ENCODE measurements around the gene FHIT. TPM values are rescaled to one million over a fixed set of nuclear protein-coding genes. Genes with fewer than 3 reads are reported as not detected.

Gene FHIT
- total RNA-seq, 2 experiments from 2014 or later: 6.5 to 9.0 TPM

DNA sequence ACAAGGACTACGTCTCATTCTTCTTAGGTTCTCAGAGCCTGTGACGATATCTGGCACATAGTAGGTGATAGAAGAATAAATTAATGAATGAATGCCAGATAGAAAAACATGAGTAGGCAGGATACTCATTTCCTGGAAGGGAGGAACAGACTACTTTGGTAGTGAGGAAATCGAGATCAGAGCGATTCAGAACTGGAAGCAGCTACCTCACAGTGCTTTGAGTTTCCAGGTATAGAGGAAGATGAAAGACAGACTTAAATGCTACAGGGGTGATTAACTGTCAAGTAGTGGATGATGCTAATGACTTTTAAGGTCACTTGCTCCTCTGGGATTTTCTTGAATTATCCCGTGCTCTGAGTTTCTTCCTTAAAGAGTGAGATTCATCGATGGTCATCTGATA lies 1249.9 kb downstream of the FHIT start:
- Mint-ChIP-seq H3K9me3 (ENCODE audit: low read depth) (no peaks in the 10 kb centered on the region), H3K27ac (no peak overlapping the region), H3K27me3 (no peaks in the 10 kb centered on the region), H3K4me3 (no peak overlapping the region), H3K4me1 (peaks cover 6% of the 10 kb centered on the region), H3K36me3 (peaks cover 3% of the 10 kb centered on the region)
- ATAC-seq (no peak), DNase-seq (no peak)
- CTCF ChIA-PET: no interaction called here

DNA sequence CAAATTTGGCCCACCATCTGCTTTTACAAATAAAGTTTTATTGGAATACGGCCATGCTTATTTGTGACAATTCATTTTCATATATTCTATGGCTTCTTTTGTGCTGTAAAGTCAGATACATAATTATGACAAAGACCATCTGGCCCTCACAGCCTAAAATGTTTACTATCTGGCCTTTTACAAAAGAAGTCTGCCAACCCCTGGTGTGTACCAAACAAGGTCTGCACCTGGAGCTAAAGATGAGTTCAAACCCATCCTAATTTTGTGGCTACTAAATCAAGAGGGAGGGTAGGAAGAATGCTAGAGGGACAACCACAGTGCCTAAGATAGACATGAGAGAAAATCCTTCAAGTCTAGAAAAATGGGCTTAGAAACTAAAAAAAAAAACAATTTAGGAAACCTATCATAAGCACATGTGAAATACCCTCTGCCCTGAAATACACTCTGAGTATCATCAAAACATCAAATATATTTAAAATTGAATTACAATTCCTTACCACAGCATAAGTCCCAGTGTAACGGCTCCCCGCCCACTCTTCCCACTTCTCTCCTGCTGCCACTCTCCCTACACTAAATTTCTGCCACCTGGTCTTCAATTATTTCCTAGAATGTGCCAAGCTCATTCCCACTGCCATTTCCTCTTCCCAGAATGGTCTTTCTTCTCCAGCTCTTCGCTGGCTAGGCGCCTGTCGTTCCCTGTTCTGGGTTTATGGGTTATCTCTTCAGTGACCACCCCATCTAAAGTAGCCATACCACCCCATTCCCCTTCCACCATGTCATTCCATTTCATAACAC lies 1250.7 kb downstream of the FHIT start:
- DNase-seq (no peak), ATAC-seq (no peak)
- Mint-ChIP-seq H3K9me3 (ENCODE audit: low read depth) (no peaks in the 10 kb centered on the region), H3K27me3 (no peaks in the 10 kb centered on the region), H3K4me3 (no peak overlapping the region), H3K4me1 (peaks cover 8% of the 10 kb centered on the region), H3K36me3 (peaks cover 3% of the 10 kb centered on the region), H3K27ac (no peak overlapping the region)
- CTCF ChIA-PET: no interaction called here

DNA sequence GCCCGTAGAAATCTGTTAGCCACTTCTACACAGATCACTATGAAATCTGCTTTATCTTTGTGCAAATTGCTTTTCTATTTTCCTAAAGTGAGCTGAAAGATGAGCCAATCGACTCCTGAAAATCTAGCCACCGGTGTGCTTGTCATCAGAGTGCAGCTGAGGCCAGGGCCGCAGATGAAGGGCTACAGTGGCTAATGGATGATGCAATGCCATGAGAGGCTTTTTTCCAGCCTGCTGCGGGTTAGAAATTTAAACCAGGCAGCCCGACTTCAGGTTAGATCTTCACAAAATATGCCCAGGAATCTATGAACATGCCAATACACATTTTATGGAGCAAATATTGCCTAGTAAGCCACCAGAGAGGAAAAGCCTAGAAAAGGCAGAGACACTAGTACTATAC lies 1253.2 kb downstream of the FHIT start:
- ATAC-seq (no peak), DNase-seq (no peak)
- Mint-ChIP-seq H3K9me3 (ENCODE audit: low read depth) (no peaks in the 10 kb centered on the region), H3K27ac (no peak overlapping the region), H3K36me3 (peaks cover 3% of the 10 kb centered on the region), H3K4me3 (no peak overlapping the region), H3K4me1 (peaks cover 8% of the 10 kb centered on the region), H3K27me3 (no peaks in the 10 kb centered on the region)
- CTCF ChIA-PET: interaction anchor here (1.7 kb wide), 1 partner anchor 9 kb away, joined by 3 read pairs; no protein-coding TSS in a partner anchor

DNA sequence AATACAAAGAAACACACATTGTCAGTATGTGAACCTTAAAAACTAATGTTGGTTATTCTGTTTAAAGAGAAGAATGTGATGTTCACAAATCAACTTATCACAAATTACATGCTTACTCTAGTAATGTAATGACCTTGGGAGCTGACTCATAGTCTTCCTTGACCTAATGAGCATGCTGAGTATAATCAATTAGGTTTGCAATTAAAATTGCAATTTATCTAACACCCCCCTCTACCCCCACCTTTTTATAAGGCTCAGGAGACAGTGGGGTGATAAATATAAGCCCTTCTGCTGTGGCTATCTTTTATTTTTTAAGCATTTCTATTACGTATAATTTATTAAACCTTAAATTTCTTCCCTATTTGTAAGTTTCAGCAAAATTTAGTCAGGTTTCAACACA lies 1253.7 kb downstream of the FHIT start:
- H3K27me3 Mint-ChIP-seq: no peaks in the 10 kb centered on the region
- H3K9me3 Mint-ChIP-seq (ENCODE audit: low read depth): no peaks in the 10 kb centered on the region
- H3K27ac Mint-ChIP-seq: no peak overlapping the region
- ATAC-seq: no peak
- CTCF ChIA-PET: interaction anchor here (1.7 kb wide), 1 partner anchor 9 kb away, joined by 3 read pairs; no protein-coding TSS in a partner anchor
- H3K36me3 Mint-ChIP-seq: peaks cover 3% of the 10 kb centered on the region
- no peak overlapping the region for H3K4me3 Mint-ChIP-seq
- DNase-seq: no peak
- H3K4me1 Mint-ChIP-seq: peaks cover 8% of the 10 kb centered on the region

DNA sequence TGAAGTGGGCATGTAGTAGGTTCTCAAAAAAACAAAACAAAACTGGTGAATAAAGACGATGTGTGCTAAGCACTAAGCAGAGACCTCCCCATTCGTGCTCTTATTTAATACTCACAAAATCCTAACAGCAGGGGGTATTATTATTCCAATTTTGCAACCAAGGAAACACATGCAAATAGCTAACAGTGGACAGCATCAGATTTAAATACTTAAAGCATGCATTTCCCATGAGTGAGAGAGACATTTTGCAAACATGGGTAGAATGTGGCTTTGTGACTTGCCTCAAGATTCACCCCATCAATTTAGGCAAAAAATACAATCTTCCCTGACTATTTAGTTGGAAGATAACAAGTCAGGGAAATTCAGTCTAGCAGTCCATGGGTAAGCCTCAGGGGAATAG lies 1255.2 kb downstream of the FHIT start:
- CTCF ChIA-PET: no interaction called here

DNA sequence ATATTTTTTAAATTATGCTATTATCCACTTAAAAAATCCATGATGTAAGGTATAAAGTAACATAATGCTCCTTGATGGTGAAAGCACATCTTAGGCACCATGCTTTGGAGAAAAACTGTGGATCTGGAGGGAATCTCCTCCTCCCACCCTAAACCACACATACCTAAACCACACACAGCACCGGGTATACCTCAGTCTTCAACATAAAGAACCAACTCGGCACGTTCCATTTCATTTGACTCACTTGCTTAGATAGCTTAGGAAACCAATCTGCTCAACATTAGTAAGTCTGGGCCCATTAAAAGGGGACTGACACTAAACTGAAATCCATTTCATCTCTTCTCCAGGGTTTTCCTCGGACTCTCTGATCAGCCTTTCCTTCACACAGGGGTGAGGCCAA lies 1255.7 kb downstream of the FHIT start:
- Mint-ChIP-seq H3K4me3 (no peak overlapping the region), H3K27me3 (no peaks in the 10 kb centered on the region), H3K27ac (no peak overlapping the region), H3K9me3 (ENCODE audit: low read depth) (no peaks in the 10 kb centered on the region), H3K4me1 (peaks cover 3% of the 10 kb centered on the region), H3K36me3 (no peaks in the 10 kb centered on the region)
- CTCF ChIA-PET: no interaction called here
- no peak for DNase-seq
- no peak for ATAC-seq

More for the DNA sequence above, 1255.2 kb downstream of the FHIT start:
- H3K4me1 Mint-ChIP-seq: peaks cover 3% of the 10 kb centered on the region
- DNase-seq (no peak), ATAC-seq (no peak)
- H3K4me3 Mint-ChIP-seq: no peak overlapping the region
- H3K27me3 Mint-ChIP-seq: no peaks in the 10 kb centered on the region
- no peak overlapping the region for H3K27ac Mint-ChIP-seq
- no peaks in the 10 kb centered on the region for H3K9me3 Mint-ChIP-seq (ENCODE audit: low read depth)
- H3K36me3 Mint-ChIP-seq: peaks cover 3% of the 10 kb centered on the region

DNA sequence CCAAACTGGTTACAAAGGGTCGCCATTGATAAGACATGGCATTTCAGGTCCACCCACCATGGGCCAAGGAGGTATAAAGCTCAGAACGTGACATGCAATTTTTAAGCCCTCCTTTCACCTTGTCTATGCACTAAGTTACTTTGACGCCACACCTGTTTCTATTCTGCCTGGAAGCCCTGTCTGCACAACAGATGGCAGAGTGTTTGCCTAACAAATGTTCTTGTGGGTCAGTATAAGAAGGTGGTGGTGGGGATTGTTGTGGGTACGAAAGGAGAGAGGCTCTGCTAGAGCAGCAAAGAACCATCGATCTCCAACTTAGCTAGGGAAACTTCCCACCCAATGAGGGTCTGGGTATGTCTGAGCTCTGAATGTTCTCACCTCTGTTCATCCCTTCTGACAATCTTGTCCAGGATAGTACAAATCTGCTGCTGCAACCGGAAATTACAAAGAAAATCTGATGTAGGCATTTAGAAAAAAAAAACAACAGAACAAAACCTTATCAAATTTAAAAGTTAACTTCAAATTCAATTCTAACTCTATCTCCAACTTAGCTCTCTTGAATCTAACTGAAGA lies 1256.4 kb downstream of the FHIT start:
- ATAC-seq: no peak
- Mint-ChIP-seq H3K9me3 (ENCODE audit: low read depth) (no peaks in the 10 kb centered on the region), H3K4me3 (no peak overlapping the region), H3K27me3 (no peaks in the 10 kb centered on the region), H3K27ac (no peak overlapping the region), H3K4me1 (peaks cover 3% of the 10 kb centered on the region), H3K36me3 (no peaks in the 10 kb centered on the region)
- CTCF ChIA-PET: no interaction called here
- no peak for DNase-seq

DNA sequence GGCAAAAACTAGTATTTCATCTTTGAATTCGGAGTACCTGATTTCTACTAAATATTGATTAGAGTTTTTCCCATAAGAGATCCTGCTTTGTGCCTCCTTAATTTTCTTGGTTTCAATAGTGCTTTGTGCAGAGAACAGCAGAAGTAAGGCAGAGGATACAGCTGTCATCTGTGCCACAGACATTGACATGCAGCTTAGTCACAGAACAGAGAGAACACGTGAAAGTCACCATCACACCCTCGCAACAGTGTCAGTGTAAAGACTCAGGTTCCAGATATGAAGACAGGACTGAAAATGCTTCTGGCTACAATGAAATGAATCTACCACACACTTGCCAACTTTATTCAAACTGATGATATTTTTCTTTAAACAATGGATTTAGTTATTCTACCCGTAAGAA lies 1258.7 kb downstream of the FHIT start:
- Mint-ChIP-seq H3K36me3 (no peaks in the 10 kb centered on the region), H3K4me3 (no peak overlapping the region), H3K9me3 (ENCODE audit: low read depth) (no peaks in the 10 kb centered on the region), H3K27me3 (no peaks in the 10 kb centered on the region), H3K4me1 (peaks cover 3% of the 10 kb centered on the region), H3K27ac (no peak overlapping the region)
- ATAC-seq (no peak), DNase-seq (no peak)
- CTCF ChIA-PET: no interaction called here

DNA sequence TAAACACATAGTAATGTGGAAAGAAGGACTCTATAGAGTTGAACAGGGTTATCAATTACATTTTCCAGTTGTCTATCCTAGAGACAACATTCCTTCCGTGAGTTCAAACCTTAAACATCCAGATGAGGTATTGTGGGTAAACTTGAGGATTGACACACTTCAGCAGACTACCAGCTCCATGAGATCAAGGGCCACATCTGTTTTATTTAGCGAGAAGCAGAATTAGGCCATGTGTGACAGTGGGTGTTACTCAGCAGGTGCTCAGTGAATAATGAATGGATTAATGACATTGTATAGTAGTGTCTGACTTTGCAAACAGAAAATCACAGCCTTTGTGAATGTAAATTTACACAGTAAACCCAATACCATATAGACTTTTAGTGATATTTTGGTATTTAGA lies 1260.3 kb downstream of the FHIT start:
- Mint-ChIP-seq H3K4me1 (peaks cover 5% of the 10 kb centered on the region), H3K36me3 (no peaks in the 10 kb centered on the region), H3K9me3 (ENCODE audit: low read depth) (no peaks in the 10 kb centered on the region), H3K27me3 (no peaks in the 10 kb centered on the region), H3K4me3 (no peak overlapping the region), H3K27ac (no peak overlapping the region)
- DNase-seq: no peak
- no peak for ATAC-seq
- CTCF ChIA-PET: no interaction called here

DNA sequence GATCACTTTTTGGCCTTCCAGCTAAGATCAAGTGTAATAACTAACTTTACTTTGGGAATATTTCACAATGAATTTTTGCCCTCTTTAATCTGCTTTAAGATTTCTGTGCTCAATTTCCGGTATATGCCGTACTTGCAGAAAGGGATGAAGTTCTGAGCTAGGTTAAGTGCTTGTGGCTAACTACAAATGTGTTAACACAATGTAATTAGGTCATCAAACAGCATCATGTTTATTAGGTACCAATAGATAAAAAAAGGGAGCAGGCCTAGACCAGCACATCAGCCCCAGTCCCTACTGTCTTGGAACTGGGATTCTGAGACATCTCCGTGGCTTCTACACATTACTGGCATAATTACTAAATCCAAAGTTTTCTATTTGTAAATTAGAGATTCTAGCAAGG lies 1268.7 kb downstream of the FHIT start:
- no peak overlapping the region for H3K4me3 Mint-ChIP-seq
- ATAC-seq (no peak), DNase-seq (no peak)
- H3K36me3 Mint-ChIP-seq: no peaks in the 10 kb centered on the region
- H3K4me1 Mint-ChIP-seq: peaks cover 11% of the 10 kb centered on the region
- no peaks in the 10 kb centered on the region for H3K9me3 Mint-ChIP-seq (ENCODE audit: low read depth)
- H3K27me3 Mint-ChIP-seq: no peaks in the 10 kb centered on the region
- H3K27ac Mint-ChIP-seq: no peak overlapping the region
- CTCF ChIA-PET: no interaction called here

DNA sequence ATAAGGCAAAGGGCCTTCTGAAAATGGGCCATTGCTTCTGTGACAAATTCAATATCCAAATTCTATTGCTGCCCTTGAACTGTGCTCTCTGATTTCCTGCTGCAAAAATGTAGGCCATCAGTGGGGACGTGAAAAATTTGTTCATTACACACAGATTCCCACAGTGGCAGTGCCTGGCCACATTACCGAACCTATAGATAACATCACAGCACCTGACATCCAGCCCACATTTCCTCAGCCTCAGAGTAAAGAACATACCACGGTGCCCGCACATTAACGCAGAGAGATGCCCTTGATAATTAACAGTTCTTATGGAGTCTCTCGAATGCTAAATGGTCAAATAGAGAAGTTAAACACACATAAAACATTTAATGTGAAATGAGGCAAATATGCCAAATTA lies 1269.9 kb downstream of the FHIT start:
- ATAC-seq (no peak), DNase-seq (no peak)
- peaks cover 11% of the 10 kb centered on the region for H3K4me1 Mint-ChIP-seq
- H3K9me3 Mint-ChIP-seq (ENCODE audit: low read depth): no peaks in the 10 kb centered on the region
- no peak overlapping the region for H3K27ac Mint-ChIP-seq
- no peaks in the 10 kb centered on the region for H3K36me3 Mint-ChIP-seq
- H3K4me3 Mint-ChIP-seq: no peak overlapping the region
- H3K27me3 Mint-ChIP-seq: no peaks in the 10 kb centered on the region
- CTCF ChIA-PET: no interaction called here

DNA sequence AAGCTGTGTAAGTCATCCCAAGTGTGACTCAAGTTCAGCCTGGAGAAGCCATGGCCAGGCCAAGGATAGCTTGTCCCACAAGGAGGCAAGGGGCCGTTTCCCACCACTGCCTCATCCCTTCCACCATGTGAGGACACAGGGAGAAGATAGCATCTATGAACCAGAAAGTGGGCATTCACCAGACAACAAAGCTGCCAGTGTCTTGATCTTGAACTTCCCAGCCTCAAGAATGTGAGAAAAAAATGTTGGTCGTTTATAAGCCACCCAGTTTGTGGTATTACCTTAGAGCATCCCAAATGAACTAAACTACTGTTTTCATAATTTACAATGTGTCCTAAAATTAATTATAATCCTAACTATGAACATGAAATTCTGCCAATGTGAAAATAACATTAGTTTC lies 1270.7 kb downstream of the FHIT start:
- peaks cover 6% of the 10 kb centered on the region for H3K4me1 Mint-ChIP-seq
- H3K4me3 Mint-ChIP-seq: no peak overlapping the region
- H3K27ac Mint-ChIP-seq: no peak overlapping the region
- no peaks in the 10 kb centered on the region for H3K36me3 Mint-ChIP-seq
- H3K27me3 Mint-ChIP-seq: no peaks in the 10 kb centered on the region
- DNase-seq (no peak), ATAC-seq (no peak)
- CTCF ChIA-PET: no interaction called here
- no peaks in the 10 kb centered on the region for H3K9me3 Mint-ChIP-seq (ENCODE audit: low read depth)

DNA sequence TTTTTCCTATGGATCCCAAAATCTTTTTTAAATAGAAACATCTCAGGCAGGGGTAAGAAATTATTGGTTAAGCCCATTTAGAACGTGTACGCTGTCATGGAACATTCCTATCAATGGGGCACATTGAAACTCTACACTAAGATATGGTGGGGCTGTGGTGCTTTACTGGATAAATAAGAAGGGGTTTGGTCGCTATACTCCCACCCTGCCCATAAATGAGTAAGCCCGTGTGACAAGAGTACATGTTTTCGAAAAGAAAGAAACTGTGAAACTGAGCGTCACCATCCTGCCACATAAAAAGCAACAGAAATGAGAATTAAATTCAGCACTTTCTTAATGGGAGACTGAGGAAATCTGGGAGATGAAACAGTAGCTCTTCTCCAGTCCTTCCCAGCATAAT lies 1271.7 kb downstream of the FHIT start:
- H3K4me1 Mint-ChIP-seq: peaks cover 6% of the 10 kb centered on the region
- no peaks in the 10 kb centered on the region for H3K36me3 Mint-ChIP-seq
- ATAC-seq (no peak), DNase-seq (no peak)
- H3K9me3 Mint-ChIP-seq (ENCODE audit: low read depth): no peaks in the 10 kb centered on the region
- no peak overlapping the region for H3K27ac Mint-ChIP-seq
- no peaks in the 10 kb centered on the region for H3K27me3 Mint-ChIP-seq
- CTCF ChIA-PET: no interaction called here
- no peak overlapping the region for H3K4me3 Mint-ChIP-seq

DNA sequence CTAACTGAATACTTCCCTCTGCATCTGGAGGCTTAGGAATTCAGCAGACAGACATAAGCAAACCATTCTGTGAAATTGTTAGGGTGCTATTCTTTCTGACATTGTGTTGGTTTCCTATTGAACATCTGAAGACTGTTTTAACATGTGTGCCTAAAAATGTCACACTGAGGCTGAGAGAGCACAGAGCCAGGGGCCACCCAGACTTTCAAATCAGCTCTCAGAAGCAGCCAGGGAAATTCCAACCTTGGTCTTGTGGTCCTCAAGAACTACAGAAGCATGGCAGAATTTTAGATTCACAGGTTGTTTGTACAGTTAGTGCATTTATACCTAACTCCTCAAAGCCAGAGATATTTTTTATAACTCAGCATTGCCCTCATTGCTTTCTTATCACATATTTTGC lies 1272.3 kb downstream of the FHIT start:
- Mint-ChIP-seq H3K27ac (no peak overlapping the region), H3K4me3 (no peak overlapping the region), H3K4me1 (peaks cover 6% of the 10 kb centered on the region), H3K27me3 (no peaks in the 10 kb centered on the region), H3K36me3 (no peaks in the 10 kb centered on the region), H3K9me3 (ENCODE audit: low read depth) (no peaks in the 10 kb centered on the region)
- ATAC-seq (no peak), DNase-seq (no peak)
- CTCF ChIA-PET: no interaction called here
